Measurements from ENCODE around the gene ATP8A2. TPM values are rescaled to one million over a fixed set of nuclear protein-coding genes. Genes with fewer than 3 reads are reported as not detected.

ATP8A2 gene
- total and polyA plus RNA-seq, 2 of the 4 experiments (the other 2 are of a cell fraction): 0.02 to 0.18 TPM

DNA sequence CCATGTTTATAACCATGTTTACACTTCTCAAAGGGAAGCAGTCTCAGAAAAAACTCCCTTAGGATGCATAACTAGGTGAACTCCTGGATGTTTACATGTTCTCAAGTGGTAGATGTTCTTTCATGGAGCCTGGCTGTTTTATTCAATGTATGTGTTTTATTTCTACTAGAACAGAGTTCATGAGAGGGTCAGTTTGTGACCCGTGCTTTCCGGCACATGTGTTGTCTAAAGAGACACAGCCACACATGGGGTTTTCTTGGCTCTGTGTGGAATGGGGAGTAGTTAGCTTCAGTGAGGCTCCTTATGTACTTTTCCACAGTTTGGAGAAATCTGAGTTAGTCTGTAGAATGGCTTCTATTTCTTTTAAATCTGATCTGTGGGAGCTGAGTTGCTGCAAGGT is 60.9 kb downstream of the ATP8A2 start:
- no peak overlapping the region for H3K4me2 ChIP-seq (ENCODE audit: low read depth, low read length)
- H2BK5ac ChIP-seq (ENCODE audit: low read depth, low read length, poor library complexity, severe bottlenecking): no peak overlapping the region
- no peaks in the 10 kb centered on the region for H3K79me1 ChIP-seq (ENCODE audit: low read depth in 1 of 2, low read length in 2 of 2)
- no peaks in the 10 kb centered on the region for H3K9me1 ChIP-seq (ENCODE audit: insufficient read depth, low read length)
- dilution Hi-C loops (cut with HindIII; ENCODE audit: low sequenced_read_pairs, unreplicated experiment) (no loop called here), intact Hi-C loops (cut with micrococcal nuclease) (no loop called here), in situ Hi-C loops (cut with MboI; ENCODE audit: low sequenced_read_pairs) (no loop called here)
- DNase-seq: no peak
- no peak overlapping the region for H3K18ac ChIP-seq (ENCODE audit: low read depth, low read length)
- H3K36me3 ChIP-seq (ENCODE audit: control insufficient read depth, insufficient read depth, low read length): no peaks in the 10 kb centered on the region
- no peak overlapping the region for H3K9ac ChIP-seq (ENCODE audit: low read depth, low read length)
- H2AK5ac ChIP-seq (ENCODE audit: low read depth, low read length): no peak overlapping the region
- H2BK15ac ChIP-seq (ENCODE audit: low read depth, low read length): no peak overlapping the region
- H3K14ac ChIP-seq (replicated peaks; ENCODE audit: low read depth, low read length): no peak overlapping the region
- BruUV-seq (replicated peaks): no TSS peak
- no peaks in the 10 kb centered on the region for H3K4me1 ChIP-seq (ENCODE audit: control insufficient read depth, insufficient read depth, low read length)
- no peak overlapping the region for H3K4ac ChIP-seq (ENCODE audit: low read depth, low read length)
- H3K27me3 ChIP-seq (ENCODE audit: control insufficient read depth, insufficient read depth, low read length): no peaks in the 10 kb centered on the region
- H2BK120ac ChIP-seq (ENCODE audit: low read depth, low read length): no peak overlapping the region
- ATAC-seq (ENCODE audit: low read depth): no peak
- POLR2A ChIA-PET (ENCODE audit: unreplicated experiment): no interaction called here
- H3K4me3 ChIP-seq (ENCODE audit: insufficient read depth, low read depth, low read length): no peak overlapping the region
- no peak overlapping the region for H4K5ac ChIP-seq (ENCODE audit: low read depth, low read length)
- no peak overlapping the region for H2AK9ac ChIP-seq (replicated peaks; ENCODE audit: low read depth, low read length, poor library complexity)
- H2AFZ ChIP-seq (replicated peaks; ENCODE audit: low read length, poor library complexity): no peak overlapping the region
- H3K23ac ChIP-seq (ENCODE audit: low read depth, low read length): no peak overlapping the region
- no peaks in the 10 kb centered on the region for H4K20me1 ChIP-seq (ENCODE audit: insufficient read depth, low read length)
- no peaks in the 10 kb centered on the region for H3K9me3 ChIP-seq (ENCODE audit: control insufficient read depth, insufficient read depth, low read length)
- H4K8ac ChIP-seq (ENCODE audit: low read depth in 2 of 2, low read length in 2 of 2): no peak overlapping the region
- H3K56ac ChIP-seq (ENCODE audit: extremely low read depth, insufficient read depth, low read length): no peak overlapping the region
- H3K27ac ChIP-seq (ENCODE audit: insufficient read depth, low read length): no peak overlapping the region
- TF ChIP-seq MAZ (IDR thresholded peaks at IDR 0.05; ENCODE audit: borderline replicate concordance, low read depth, low read length) (no peak), FOS (IDR thresholded peaks at IDR 0.05; ENCODE audit: low read depth, low read length) (no peak), POLR2A (IDR thresholded peaks at IDR 0.05; ENCODE audit: low read depth, low read length) (no peak)
- no CpG with 5 or more reads among the region's 2 CpGs for WGBS, 2 experiments (ENCODE audit: extremely low coverage in 2 of 2, insufficient read length in 1 of 2)
- H4K91ac ChIP-seq (ENCODE audit: insufficient read depth, low read depth, low read length): no peak overlapping the region
- CTCF ChIA-PET: no interaction called here
- H2BK20ac ChIP-seq (ENCODE audit: low read depth, low read length): no peak overlapping the region
